ENCODE data around the gene ABLIM3. TPM values are rescaled to one million over a fixed set of nuclear protein-coding genes. Genes with fewer than 3 reads are reported as not detected.
A peak's percentile ranks its signal among the peaks of the same experiment; 100 is the strongest.

The ABLIM3 gene
- total and polyA plus RNA-seq, 8 donors: 1.3 to 8.1 (median 2.5) TPM

DNA sequence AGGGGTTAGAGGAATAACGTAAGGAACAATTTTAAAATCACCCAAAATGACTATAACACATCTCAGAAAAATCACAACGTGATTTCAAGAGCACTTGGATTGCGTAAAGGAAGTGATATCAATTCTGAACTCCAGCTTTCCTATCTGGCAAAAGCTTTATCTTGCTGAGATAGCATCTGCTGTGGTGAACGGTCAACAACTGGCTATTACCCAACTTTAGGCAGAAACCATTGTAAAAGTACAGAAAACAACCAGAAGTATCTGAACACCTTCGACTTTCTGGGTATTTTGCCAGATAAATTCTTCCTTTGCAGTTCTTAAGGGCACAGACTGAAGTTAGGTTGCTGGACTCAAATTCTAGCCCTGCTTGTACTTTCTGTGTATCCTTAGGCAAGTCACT lies 9.2 kb downstream of the ABLIM3 start:
- DNase-seq (no peak), FAIRE-seq (no peak), ATAC-seq (no peak)
- intact Hi-C loops (cut with DNase I): no loop called here
- Histone ChIP-seq H3K4me1 (peaks cover 0 to 21% (median 0%) of the 10 kb centered on the region in 3 donors), H3K27ac (no peak overlapping the region), H3K9me3 (no peaks in the 10 kb centered on the region), H3K4me3 (no peak overlapping the region), H3K27me3 (no peaks in the 10 kb centered on the region), H3K36me3 (no peaks in the 10 kb centered on the region)
- 25 to 26% methylated on average over 5 of the region's 5 CpGs for WGBS, 2 donors
- TF ChIP-seq, protein P1, sequence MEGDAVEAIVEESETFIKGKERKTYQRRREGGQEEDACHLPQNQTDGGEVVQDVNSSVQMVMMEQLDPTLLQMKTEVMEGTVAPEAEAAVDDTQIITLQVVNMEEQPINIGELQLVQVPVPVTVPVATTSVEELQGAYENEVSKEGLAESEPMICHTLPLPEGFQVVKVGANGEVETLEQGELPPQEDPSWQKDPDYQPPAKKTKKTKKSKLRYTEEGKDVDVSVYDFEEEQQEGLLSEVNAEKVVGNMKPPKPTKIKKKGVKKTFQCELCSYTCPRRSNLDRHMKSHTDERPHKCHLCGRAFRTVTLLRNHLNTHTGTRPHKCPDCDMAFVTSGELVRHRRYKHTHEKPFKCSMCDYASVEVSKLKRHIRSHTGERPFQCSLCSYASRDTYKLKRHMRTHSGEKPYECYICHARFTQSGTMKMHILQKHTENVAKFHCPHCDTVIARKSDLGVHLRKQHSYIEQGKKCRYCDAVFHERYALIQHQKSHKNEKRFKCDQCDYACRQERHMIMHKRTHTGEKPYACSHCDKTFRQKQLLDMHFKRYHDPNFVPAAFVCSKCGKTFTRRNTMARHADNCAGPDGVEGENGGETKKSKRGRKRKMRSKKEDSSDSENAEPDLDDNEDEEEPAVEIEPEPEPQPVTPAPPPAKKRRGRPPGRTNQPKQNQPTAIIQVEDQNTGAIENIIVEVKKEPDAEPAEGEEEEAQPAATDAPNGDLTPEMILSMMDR (IDR thresholded peaks at IDR 0.05): no peak

DNA sequence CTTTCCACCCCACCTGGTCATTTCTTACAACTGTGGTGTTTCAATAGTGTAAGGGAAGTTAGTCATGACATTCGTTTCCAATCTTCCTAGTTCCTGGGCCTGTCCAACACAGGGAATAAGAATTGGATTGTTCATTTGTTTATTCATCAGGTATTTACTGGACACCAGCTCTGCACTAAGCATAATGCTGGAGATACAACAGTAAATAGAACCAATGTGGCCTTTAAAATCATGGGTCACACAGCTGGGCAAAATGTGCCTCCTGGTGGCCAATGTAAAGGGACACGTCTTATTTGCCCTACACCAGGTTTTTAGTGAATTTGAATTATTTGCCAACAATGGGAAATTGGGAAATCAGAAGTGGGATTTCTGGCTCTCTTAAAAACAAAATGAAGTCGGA lies 10.4 kb downstream of the ABLIM3 start:
- Histone ChIP-seq H3K36me3 (no peaks in the 10 kb centered on the region), H3K4me1 (peaks cover 0 to 21% (median 0%) of the 10 kb centered on the region in 3 donors), H3K9me3 (no peaks in the 10 kb centered on the region), H3K4me3 (no peak overlapping the region), H3K27me3 (no peaks in the 10 kb centered on the region), H3K27ac (no peak overlapping the region)
- TF ChIP-seq, protein P1 (IDR thresholded peaks at IDR 0.05): no peak
- no peak for FAIRE-seq
- WGBS, 2 donors: 57 to 58% methylated on average over 3 of the region's 3 CpGs
- ATAC-seq: peak in 1 of 4 donors; percentile 23
- intact Hi-C loops (cut with DNase I): no loop called here
- DNase-seq: no peak

DNA sequence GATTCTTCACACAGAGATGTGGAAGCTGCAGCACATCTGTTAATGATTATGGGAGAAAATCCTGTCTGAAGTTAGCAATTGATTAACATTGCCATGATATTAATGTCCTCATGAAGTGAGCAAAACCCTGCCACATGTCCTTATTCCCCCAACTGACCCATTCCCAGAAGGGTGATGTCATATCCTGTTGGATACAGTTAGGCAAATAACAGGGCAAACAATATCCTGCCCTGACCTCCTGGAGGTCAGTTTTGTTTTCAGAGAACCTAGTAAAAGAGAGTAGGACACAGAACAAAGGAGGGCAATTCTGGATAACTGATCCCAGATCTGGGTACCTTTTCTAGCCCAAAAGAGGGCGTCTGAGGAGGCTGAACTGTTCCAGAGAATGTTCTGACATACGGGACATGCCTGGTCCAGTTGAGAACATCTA lies 11.0 kb downstream of the ABLIM3 start:
- Histone ChIP-seq H3K27ac (peak overlapping the region in 1 of 4 donors; percentile 34), H3K36me3 (no peaks in the 10 kb centered on the region), H3K9me3 (no peaks in the 10 kb centered on the region), H3K27me3 (no peaks in the 10 kb centered on the region), H3K4me1 (peaks cover 0 to 21% (median 0%) of the 10 kb centered on the region in 3 donors), H3K4me3 (no peak overlapping the region)
- DNase-seq (peak in 1 of 6 donors; percentile 37), FAIRE-seq (no peak), ATAC-seq (peak; percentile 71 to 87 (median 74))
- TF ChIP-seq, protein P1 (IDR thresholded peaks at IDR 0.05): no peak
- WGBS, 2 donors: 72 to 75% methylated on average over 2 of the region's 2 CpGs
- intact Hi-C loops (cut with DNase I): no loop called here

DNA sequence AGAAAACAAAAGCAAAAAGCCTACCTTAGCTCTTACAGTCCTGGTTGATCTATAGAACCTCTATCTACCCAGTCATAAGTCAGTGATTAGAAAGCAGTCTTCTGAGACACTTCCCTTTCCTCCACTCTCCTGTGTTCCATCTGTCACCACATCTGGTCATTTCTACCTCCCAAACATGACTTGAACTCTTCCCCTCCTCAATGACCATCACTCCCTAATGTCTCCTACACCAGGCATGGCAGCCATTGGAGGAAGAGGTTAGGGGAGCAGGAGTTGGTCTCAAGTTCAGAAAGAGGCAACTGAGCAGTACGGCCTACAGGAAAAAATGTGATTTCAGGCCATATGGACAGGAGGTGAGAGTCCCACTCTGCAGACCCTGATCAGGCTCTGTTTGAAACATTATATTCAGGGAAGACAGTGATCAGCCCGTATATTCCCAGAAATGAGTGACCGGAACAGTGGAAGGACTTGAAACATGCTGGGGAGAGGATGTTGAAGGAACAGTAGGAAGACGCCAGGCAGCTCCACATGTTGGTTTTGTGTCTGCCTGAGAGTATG lies 12.0 kb downstream of the ABLIM3 start:
- Histone ChIP-seq H3K9me3 (no peaks in the 10 kb centered on the region), H3K4me1 (peaks cover 0 to 21% (median 0%) of the 10 kb centered on the region in 3 donors), H3K36me3 (no peaks in the 10 kb centered on the region), H3K27ac (peak overlapping the region in 1 of 4 donors; percentile 34), H3K4me3 (no peak overlapping the region), H3K27me3 (no peaks in the 10 kb centered on the region)
- TF ChIP-seq, protein P1 (IDR thresholded peaks at IDR 0.05): no peak
- WGBS, 2 donors: 90 to 96% methylated on average over 4 of the region's 4 CpGs
- intact Hi-C loops (cut with DNase I): no loop called here
- no peak for ATAC-seq
- no peak for FAIRE-seq
- no peak for DNase-seq
